K562 (cell line): ENCODE measurements around the gene VIPR2. TPM values are rescaled to one million over a fixed set of nuclear protein-coding genes. Genes with fewer than 3 reads are reported as not detected.

ENCODE experiments used
- CREM ChIP-seq: IDR thresholded peaks from 2 replicates; pipeline ENCODE4 v1.6.1; 2014; ENCODE audit warnings: antibody characterized with exemption, low read depth
- DEAF1 ChIP-seq: fragments of 450-650 bp; formaldehyde crosslinking; IDR thresholded peaks from 2 replicates; pipeline ENCODE4 v1.4.0; 2020; ENCODE audit warnings: mild to moderate bottlenecking, moderate library complexity
- E2F5 ChIP-seq: sonication (generic); formaldehyde crosslinking; IDR thresholded peaks from 2 replicates; pipeline ENCODE4 v1.8.0; 2022; ENCODE audit warnings: mild to moderate bottlenecking, missing genetic modification reagents
- MNT ChIP-seq, 2 experiments: fragments of 450-650 bp; conservative IDR thresholded peaks; 2 replicates each; pipeline ENCODE4 v1.6.1; 2017; ENCODE audit warnings: mild to moderate bottlenecking in 2 of 2, moderate library complexity in 2 of 2
- PHF20 ChIP-seq: fragments of 450-650 bp; IDR thresholded peaks from 2 replicates; pipeline ENCODE4 v1.6.1; 2018; ENCODE audit not compliant: partially characterized antibody
- SMARCC2 ChIP-seq: fragments of 450-650 bp; IDR thresholded peaks from 2 replicates; pipeline ENCODE4 v1.6.1; 2017; ENCODE audit warnings: antibody characterized with exemption, moderate library complexity, mild to moderate bottlenecking, low read depth
- USF1 ChIP-seq: sonication (generic); formaldehyde crosslinking; IDR thresholded peaks from 2 replicates; pipeline ENCODE4 v1.9.0; 2022; ENCODE audit warnings: mild to moderate bottlenecking, missing genetic modification reagents
- ZBTB26 ChIP-seq: fragments of 450-650 bp; formaldehyde crosslinking; IDR thresholded peaks from 2 replicates; pipeline ENCODE4 v1.4.0; 2022; ENCODE audit warnings: missing genetic modification characterization
- ZNF318 ChIP-seq, 2 experiments: fragments of 450-650 bp; IDR thresholded peaks; 2 replicates each; pipeline ENCODE4 v1.6.1; 2016; ENCODE audit warnings: mild to moderate bottlenecking in 2 of 2, borderline replicate concordance in 1 of 2, low read depth in 1 of 2, moderate library complexity in 1 of 2
- polyA plus RNA-seq, 8 experiments: library from polyadenylated mRNA; depleted of rRNA in 4 of 8; stranded (reverse) in 5 of 8; unstranded in 3 of 8; fragments of >200 nt; fragmentation: Nextera tagmentation in 2 of 8; fragmentation: Illumina TruSeq in 1 of 8; extraction: Ambion mirVana in 2 of 8; extraction: Trizol in 1 of 8; gene quantifications; 2 replicates each; pipeline versions ENCODE4 v1.2.1 to v1.2.3, GENCODE V29; 2011 to 2014; ENCODE audit warnings: inconsistent platforms in 1 of 8, missing spikeins in 1 of 8
- total RNA-seq, 7 experiments: library from RNA; depleted of rRNA in 6 of 7; stranded (reverse); fragments of >200 nt in 6 of 7; fragmentation: Illumina TruSeq in 2 of 7; extraction: Trizol in 2 of 7; gene quantifications; 2 replicates each; pipeline versions ENCODE4 v1.2.1 to v1.2.3, GENCODE V29; 2011 to 2021; ENCODE audit warnings: low replicate concordance in 1 of 7

The VIPR2 gene
- total and polyA plus RNA-seq, 9 of the 15 experiments (the other 6 are each of a cell fraction or from before 2014, with no cell fraction given): 0.04 TPM; not detected in 8

GRCh38 chr7:159006610-159007130, 138.0 kb downstream of the VIPR2 start (continued):
- TF ChIP-seq USF1 (CRISPR knock-in tag) (peak; percentile 79), SMARCC2 (peak; percentile 52; the same call in 1 of the 2 replicates), MNT (conservative IDR thresholded peaks at IDR 0.05) (peak; percentile 90 to 93), ZBTB26 (0 out of 2 replicates have a peak, but pooled peaks have one; percentile 48), DEAF1 (CRISPR knock-in tag) (no peak), PHF20 (peak; percentile 67), E2F5 (no peak), CREM (0 out of 2 replicates have a peak, but pooled peaks have one; percentile 14), ZNF318 (IDR thresholded peaks at IDR 0.05; ENCODE audit: borderline replicate concordance in 1 of 2, low read depth in 1 of 2) (0 out of 4 replicates have a peak, but pooled peaks of 1 of the 2 experiments have one; percentile 35)
